Fibroblast of lung (primary cell): ENCODE measurements around the gene KCNIP1. TPM values are rescaled to one million over a fixed set of nuclear protein-coding genes. Genes with fewer than 3 reads are reported as not detected.

Source experiments
- DNase-seq, 2 donors: peaks; one replicate each; pipeline versions ENCODE4 v3.0.0 to v3.0.0-alpha.2; 2010; ENCODE audit warnings: low read depth in 2 of 2
- H2AFZ ChIP-seq: 2 replicates; pipeline ENCODE4 v1.5.1; 2012; ENCODE audit warnings: low read length, control low read depth, inconsistent platforms
- H3K27ac ChIP-seq: 2 replicates; pipeline ENCODE4 v1.5.1; 2011; ENCODE audit warnings: low read length, control low read depth; ENCODE audit not compliant: insufficient read depth
- H3K27me3 ChIP-seq: 2 replicates; pipeline ENCODE4 v1.5.1; 2011; ENCODE audit warnings: mild to moderate bottlenecking, low read length; ENCODE audit not compliant: control insufficient read depth, insufficient read depth
- H3K36me3 ChIP-seq: 2 replicates; pipeline ENCODE4 v1.5.1; 2011; ENCODE audit warnings: low read length; ENCODE audit not compliant: control insufficient read depth, insufficient read depth
- H3K4me1 ChIP-seq: 2 replicates; pipeline ENCODE4 v1.5.1; 2011; ENCODE audit warnings: low read length; ENCODE audit not compliant: control insufficient read depth, insufficient read depth; ENCODE audit errors: extremely low read depth
- H3K4me2 ChIP-seq: 2 replicates; pipeline ENCODE4 v1.5.1; 2011; ENCODE audit warnings: low read length, control low read depth; ENCODE audit not compliant: insufficient read depth; ENCODE audit errors: extremely low read depth
- H3K4me3 ChIP-seq, 4 experiments: fragments of 200-600 bp in 1 of 4; sonication (generic) in 1 of 4; replicated peaks in 1 of 4; 2 replicates each; pipeline ENCODE4 v1.5.1; 2011 to 2016; ENCODE audit warnings: low read length in 4 of 4, low read depth in 3 of 4, mild to moderate bottlenecking in 3 of 4, control low read depth in 2 of 4, inconsistent platforms in 1 of 4, mixed read lengths in 1 of 4; ENCODE audit not compliant: insufficient read depth in 1 of 4; ENCODE audit errors: control extremely low read depth in 1 of 4
- H3K79me2 ChIP-seq: 2 replicates; pipeline ENCODE4 v1.5.1; 2012; ENCODE audit warnings: mild to moderate bottlenecking, low read length, inconsistent platforms; ENCODE audit not compliant: control insufficient read depth, insufficient read depth
- H3K9ac ChIP-seq: 2 replicates; pipeline ENCODE4 v1.5.1; 2011; ENCODE audit warnings: mild to moderate bottlenecking, low read length, control low read depth; ENCODE audit not compliant: insufficient read depth
- H3K9me3 ChIP-seq: 2 replicates; pipeline ENCODE4 v1.5.1; 2012; ENCODE audit warnings: low read depth, low read length; ENCODE audit not compliant: control insufficient read depth, insufficient read depth
- H4K20me1 ChIP-seq: 2 replicates; pipeline ENCODE4 v1.5.1; 2011; ENCODE audit warnings: low read length; ENCODE audit not compliant: control insufficient read depth, insufficient read depth; ENCODE audit errors: extremely low read depth
- EZH2 ChIP-seq: IDR thresholded peaks from 2 replicates; pipeline ENCODE4 v1.5.1; 2012; ENCODE audit warnings: low read length, control low read depth, mild to moderate bottlenecking; ENCODE audit errors: missing control alignments
- polyA plus RNA-seq, 2 donors: library from polyadenylated mRNA; depleted of rRNA in 1 of 2; stranded (reverse) in 1 of 2; unstranded in 1 of 2; fragments of >200 nt; gene quantifications; 2 replicates each; pipeline ENCODE4 v1.2.1, GENCODE V29; 2011 to 2012; ENCODE audit warnings: missing spikeins in 1 of 2
- total RNA-seq: library from RNA; depleted of rRNA; stranded (reverse); fragments of >200 nt; gene quantifications from 2 replicates; pipeline ENCODE4 v1.2.1, GENCODE V29; 2014
- TF ChIP-seq, protein P1 (sequence below), 2 donors: IDR thresholded peaks in 1 of 2; conservative IDR thresholded peaks in 1 of 2; 1 replicate in 1 of 2; 2 replicates in 1 of 2; pipeline ENCODE4 v1.5.1; 2011 to 2012; ENCODE audit warnings: low read length in 2 of 2, control low read depth in 1 of 2, inconsistent platforms in 1 of 2, low read depth in 1 of 2, mild to moderate bottlenecking in 1 of 2

Gene KCNIP1
- total and polyA plus RNA-seq, 2 donors (not counting 1 experiment from before 2014, with no cell fraction given): not detected

DNA sequence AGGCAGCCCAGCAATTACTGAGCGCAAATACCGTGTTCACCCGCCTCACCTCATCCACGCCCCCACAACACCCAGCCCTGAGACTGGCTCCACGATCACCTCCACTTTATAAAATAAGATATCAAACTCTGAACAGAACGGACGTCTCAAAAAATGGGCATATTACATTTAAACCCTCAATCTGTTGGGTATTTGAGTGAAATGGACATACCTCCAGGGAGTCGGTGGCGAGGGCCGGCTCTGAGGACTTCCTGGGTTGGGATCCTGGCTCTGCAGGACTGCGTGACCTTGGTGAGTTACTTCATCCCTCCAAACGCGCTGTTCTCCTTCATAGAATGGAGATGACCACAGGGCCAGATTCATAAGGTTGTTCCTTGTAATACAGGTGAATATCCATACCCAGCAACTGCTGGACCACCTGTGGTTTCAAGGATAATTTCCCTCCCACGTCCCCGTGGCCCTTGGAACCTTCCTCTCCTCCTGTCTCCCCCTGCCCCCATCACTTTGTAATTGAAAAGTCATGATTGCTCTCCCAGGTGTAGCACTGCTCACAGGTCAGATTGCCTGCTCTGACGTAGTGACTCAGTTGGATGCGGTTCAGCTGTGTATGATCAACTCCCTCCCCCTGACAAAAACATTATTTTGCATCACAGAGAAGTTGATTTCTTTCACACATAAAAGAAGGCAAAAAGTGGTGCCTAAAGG lies 135.6 kb downstream of the KCNIP1 start:
- TF ChIP-seq, protein P1, sequence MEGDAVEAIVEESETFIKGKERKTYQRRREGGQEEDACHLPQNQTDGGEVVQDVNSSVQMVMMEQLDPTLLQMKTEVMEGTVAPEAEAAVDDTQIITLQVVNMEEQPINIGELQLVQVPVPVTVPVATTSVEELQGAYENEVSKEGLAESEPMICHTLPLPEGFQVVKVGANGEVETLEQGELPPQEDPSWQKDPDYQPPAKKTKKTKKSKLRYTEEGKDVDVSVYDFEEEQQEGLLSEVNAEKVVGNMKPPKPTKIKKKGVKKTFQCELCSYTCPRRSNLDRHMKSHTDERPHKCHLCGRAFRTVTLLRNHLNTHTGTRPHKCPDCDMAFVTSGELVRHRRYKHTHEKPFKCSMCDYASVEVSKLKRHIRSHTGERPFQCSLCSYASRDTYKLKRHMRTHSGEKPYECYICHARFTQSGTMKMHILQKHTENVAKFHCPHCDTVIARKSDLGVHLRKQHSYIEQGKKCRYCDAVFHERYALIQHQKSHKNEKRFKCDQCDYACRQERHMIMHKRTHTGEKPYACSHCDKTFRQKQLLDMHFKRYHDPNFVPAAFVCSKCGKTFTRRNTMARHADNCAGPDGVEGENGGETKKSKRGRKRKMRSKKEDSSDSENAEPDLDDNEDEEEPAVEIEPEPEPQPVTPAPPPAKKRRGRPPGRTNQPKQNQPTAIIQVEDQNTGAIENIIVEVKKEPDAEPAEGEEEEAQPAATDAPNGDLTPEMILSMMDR (conservative IDR thresholded peaks at IDR 0.05 in 1 of 2, IDR thresholded peaks at IDR 0.05 in 1 of 2; ENCODE audit: low read depth in 1 of 2, low read length in 2 of 2): no peak
- no peak for TF ChIP-seq EZH2
- Histone ChIP-seq H3K79me2 (no peaks in the 10 kb centered on the region), H3K27ac (no peak overlapping the region), H3K27me3 (no peaks in the 10 kb centered on the region), H3K4me2 (no peak overlapping the region), H3K9ac (no peak overlapping the region), H2AFZ (no peak overlapping the region), H3K36me3 (no peaks in the 10 kb centered on the region), H3K9me3 (no peaks in the 10 kb centered on the region), H4K20me1 (no peaks in the 10 kb centered on the region), H3K4me1 (no peaks in the 10 kb centered on the region), H3K4me3 (no peak overlapping the region)
- DNase-seq: no peak

DNA sequence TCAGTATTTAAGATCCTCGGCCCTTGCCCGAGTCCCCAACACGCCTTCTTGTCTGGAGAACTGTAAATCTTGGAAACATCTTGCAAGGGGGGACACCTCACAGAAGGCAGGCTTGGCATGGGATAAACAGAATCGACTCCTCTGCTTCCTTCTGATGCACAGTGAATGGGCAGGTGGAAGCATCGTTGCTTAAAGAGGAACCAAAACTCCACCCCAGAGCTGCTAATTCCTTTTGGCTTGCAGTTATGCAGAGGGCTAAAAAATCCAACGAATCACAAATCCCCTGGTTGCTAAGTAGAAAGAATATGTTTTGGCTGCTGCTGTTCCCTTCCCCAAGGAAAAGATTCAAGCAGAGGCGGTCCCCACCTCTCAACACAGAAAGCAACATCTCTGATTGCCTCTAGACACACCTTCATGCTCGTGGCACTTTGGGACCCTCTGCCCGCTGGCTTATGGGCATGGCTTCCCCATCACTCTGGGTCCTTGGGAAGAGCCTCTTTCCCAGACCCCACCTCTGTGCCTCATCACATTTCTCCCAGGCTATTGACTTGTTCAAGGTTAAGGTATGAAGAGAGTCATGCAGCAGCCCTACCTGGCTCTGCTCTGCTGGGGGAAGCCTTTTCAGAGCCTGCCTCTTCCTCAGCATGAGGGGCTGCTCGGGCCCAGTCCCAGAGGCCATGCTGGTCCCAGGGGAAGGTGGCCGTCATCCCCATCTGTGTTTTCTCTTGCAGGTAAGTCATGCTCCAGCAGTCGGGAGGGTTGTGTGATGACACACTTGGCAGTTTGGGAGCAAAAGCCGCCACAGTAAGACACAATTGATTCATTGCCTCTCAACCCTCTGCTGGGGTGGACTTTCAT lies 137.1 kb downstream of the KCNIP1 start:
- Histone ChIP-seq H3K9me3 (no peaks in the 10 kb centered on the region), H3K36me3 (no peaks in the 10 kb centered on the region), H3K27me3 (no peaks in the 10 kb centered on the region), H3K4me2 (no peak overlapping the region), H3K4me1 (no peaks in the 10 kb centered on the region), H4K20me1 (no peaks in the 10 kb centered on the region), H3K4me3 (no peak overlapping the region), H3K27ac (no peak overlapping the region), H3K79me2 (no peaks in the 10 kb centered on the region), H3K9ac (no peak overlapping the region), H2AFZ (no peak overlapping the region)
- TF ChIP-seq EZH2: no peak
- TF ChIP-seq, protein P1 (conservative IDR thresholded peaks at IDR 0.05 in 1 of 2, IDR thresholded peaks at IDR 0.05 in 1 of 2; ENCODE audit: low read depth in 1 of 2, low read length in 2 of 2): no peak
- DNase-seq: no peak

DNA sequence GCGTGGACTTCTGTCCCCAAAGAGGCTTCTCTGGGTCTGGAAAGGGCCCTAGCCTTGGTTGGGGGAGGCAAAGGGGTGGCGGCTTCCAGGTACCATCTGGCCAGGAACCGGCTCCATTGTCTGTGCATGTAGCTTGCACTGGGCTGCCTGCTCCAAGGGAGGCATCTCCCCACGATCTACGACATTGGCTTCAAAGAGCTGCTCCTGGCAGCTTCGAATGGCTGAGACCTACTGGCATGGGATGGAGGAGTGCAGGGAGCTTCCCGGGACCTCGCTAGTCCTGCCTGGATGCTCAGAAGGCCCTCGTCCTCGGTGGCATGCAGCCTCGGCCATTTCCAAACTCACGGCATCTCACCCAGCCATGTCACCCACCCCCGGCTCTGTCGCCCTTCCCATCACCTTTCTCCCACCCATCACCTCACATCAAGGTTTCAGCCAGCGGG lies 137.8 kb downstream of the KCNIP1 start:
- Histone ChIP-seq H3K27me3 (no peaks in the 10 kb centered on the region), H4K20me1 (no peaks in the 10 kb centered on the region), H3K36me3 (no peaks in the 10 kb centered on the region), H3K4me3 (no peak overlapping the region), H3K9ac (no peak overlapping the region), H3K4me1 (no peaks in the 10 kb centered on the region), H3K79me2 (no peaks in the 10 kb centered on the region), H3K9me3 (no peaks in the 10 kb centered on the region), H3K27ac (no peak overlapping the region), H3K4me2 (no peak overlapping the region), H2AFZ (no peak overlapping the region)
- DNase-seq: no peak
- no peak for TF ChIP-seq EZH2
- TF ChIP-seq, protein P1 (conservative IDR thresholded peaks at IDR 0.05 in 1 of 2, IDR thresholded peaks at IDR 0.05 in 1 of 2; ENCODE audit: low read depth in 1 of 2, low read length in 2 of 2): no peak
